ENCODE results near the gene C1QL4. TPM values are rescaled to one million over a fixed set of nuclear protein-coding genes. Genes with fewer than 3 reads are reported as not detected.

The C1QL4 gene
- total and polyA plus RNA-seq, 8 donors, result not detected

GRCh38 chr12:49295082-49295936, 41.7 kb downstream of the C1QL4 start, which contains the start of gene PRPH:
Gene PRPH (plus strand): TSS chr12:49295147. CDS start chr12:49295201, 54 bp downstream.
- DNase-seq, result peak in 1 of 2 donors; percentile 65
- TF ChIP-seq EP300 (IDR thresholded peaks at IDR 0.05) (no peak), POLR2AphosphoS5 (IDR thresholded peaks at IDR 0.05) (no peak), POLR2A (IDR thresholded peaks at IDR 0.05) (no peak)
- TF ChIP-seq, protein P1, sequence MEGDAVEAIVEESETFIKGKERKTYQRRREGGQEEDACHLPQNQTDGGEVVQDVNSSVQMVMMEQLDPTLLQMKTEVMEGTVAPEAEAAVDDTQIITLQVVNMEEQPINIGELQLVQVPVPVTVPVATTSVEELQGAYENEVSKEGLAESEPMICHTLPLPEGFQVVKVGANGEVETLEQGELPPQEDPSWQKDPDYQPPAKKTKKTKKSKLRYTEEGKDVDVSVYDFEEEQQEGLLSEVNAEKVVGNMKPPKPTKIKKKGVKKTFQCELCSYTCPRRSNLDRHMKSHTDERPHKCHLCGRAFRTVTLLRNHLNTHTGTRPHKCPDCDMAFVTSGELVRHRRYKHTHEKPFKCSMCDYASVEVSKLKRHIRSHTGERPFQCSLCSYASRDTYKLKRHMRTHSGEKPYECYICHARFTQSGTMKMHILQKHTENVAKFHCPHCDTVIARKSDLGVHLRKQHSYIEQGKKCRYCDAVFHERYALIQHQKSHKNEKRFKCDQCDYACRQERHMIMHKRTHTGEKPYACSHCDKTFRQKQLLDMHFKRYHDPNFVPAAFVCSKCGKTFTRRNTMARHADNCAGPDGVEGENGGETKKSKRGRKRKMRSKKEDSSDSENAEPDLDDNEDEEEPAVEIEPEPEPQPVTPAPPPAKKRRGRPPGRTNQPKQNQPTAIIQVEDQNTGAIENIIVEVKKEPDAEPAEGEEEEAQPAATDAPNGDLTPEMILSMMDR (IDR thresholded peaks at IDR 0.05), result no peak
- H3K4me1 ChIP-seq, result peaks cover 28 to 52% (median 44%) of the 10 kb centered on the region in 4 donors
- no peaks in the 10 kb centered on the region for H3K9me3 ChIP-seq
- peak within 1 kb of the TSS in 2 of 4 donors; percentile 14 to 32 for H3K4me3 ChIP-seq
- peaks cover 32 to 74% (median 46%) of the 10 kb centered on the region in 3 donors for H3K27me3 ChIP-seq
- no peaks in the 10 kb centered on the region for H3K36me3 ChIP-seq
- WGBS, 5 donors, result 7 to 29% (median 16%) methylated on average over 28 to 82 of the region's 82 CpGs
- H3K27ac ChIP-seq, result no peak within 1 kb of the TSS
- intact Hi-C loops (cut with DNase I; ENCODE audit: low total_unique reads), result no loop called here

GRCh38 chr12:49294804-49295081, 42.2 kb downstream of the C1QL4 start:
- H3K27ac ChIP-seq, result no peak overlapping the region
- peaks cover 32 to 69% (median 46%) of the 10 kb centered on the region in 3 donors for H3K27me3 ChIP-seq
- peak overlapping the region in 1 of 4 donors; percentile 32 for H3K4me3 ChIP-seq
- peak in 1 of 2 donors; percentile 44 for DNase-seq
- intact Hi-C loops (cut with DNase I; ENCODE audit: low total_unique reads), result no loop called here
- TF ChIP-seq POLR2A (IDR thresholded peaks at IDR 0.05) (no peak), EP300 (IDR thresholded peaks at IDR 0.05) (no peak), POLR2AphosphoS5 (IDR thresholded peaks at IDR 0.05) (no peak)
- TF ChIP-seq, protein P1 (IDR thresholded peaks at IDR 0.05), result no peak
- peaks cover 28 to 52% (median 44%) of the 10 kb centered on the region in 4 donors for H3K4me1 ChIP-seq
- H3K9me3 ChIP-seq, result no peaks in the 10 kb centered on the region
- H3K36me3 ChIP-seq, result no peaks in the 10 kb centered on the region
- WGBS, 5 donors, result 54 to 81% (median 70%) methylated on average over 4 to 5 of the region's 5 CpGs

- peaks cover 28 to 52% (median 44%) of the 10 kb centered on the region in 4 donors for H3K4me1 ChIP-seq
- H3K36me3 ChIP-seq, result no peaks in the 10 kb centered on the region
- intact Hi-C loops (cut with DNase I; ENCODE audit: low total_unique reads), result no loop called here
- H3K4me3 ChIP-seq, result no peak overlapping the region
- H3K9me3 ChIP-seq, result no peaks in the 10 kb centered on the region
- no peak overlapping the region for H3K27ac ChIP-seq
- WGBS, 5 donors, result 70 to 86% (median 78%) methylated on average over 8 of the region's 8 CpGs
- DNase-seq, result peak in 1 of 2 donors; percentile 45
- H3K27me3 ChIP-seq, result peaks cover 32 to 64% (median 46%) of the 10 kb centered on the region in 3 donors
- TF ChIP-seq, protein P1 (IDR thresholded peaks at IDR 0.05), result no peak
Measured at GRCh38 chr12:49294086-49294803, 42.7 kb downstream of the C1QL4 start.

DNA sequence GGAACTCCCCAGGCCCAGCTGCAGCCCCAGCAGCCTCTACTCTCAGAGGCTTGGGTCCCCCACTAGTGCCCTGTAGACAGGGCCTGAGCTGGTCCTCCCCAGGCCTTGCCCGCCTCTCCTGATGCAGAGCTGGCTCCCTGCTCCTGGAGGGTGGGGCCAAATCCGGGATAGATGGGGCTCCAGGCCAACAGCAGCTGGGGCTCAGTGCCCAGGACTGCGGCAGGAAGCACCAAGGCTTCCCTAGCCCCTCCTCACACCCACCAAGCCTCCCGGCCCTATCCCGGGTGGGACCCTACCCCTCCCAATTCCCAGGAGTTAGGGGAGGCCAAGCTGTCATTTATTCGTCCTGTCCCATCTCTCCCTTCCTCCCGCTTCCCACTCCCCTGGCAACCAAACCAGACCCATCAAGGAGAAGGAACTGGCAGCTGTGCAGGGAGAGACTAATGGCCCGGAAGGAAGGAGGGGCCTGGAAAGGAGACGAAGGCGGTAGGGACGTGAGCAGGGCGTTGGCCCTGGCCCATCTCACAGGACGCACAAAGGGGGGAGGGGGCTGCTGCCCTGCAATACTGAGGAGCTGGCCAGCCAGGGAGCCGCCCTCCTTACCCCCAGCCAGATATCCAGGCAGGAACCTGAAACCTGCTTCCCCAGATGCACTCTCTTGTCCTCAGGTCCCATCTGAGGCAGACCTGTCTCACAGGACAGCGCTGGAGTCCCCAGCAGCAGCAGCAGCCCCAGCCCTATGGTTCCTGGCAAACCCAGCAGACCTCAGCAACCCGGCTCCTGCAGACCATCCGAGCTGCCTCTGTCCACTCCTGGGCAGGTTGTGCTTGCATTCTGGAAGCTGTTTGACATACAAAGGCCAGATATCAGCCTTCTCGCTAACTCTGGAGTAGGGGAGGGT, 43.7 kb downstream of the C1QL4 start:
- Histone ChIP-seq H3K36me3 (no peaks in the 10 kb centered on the region), H3K27ac (peak overlapping the region in 3 of 5 donors; percentile 12 to 53 (median 49)), H3K9me3 (no peaks in the 10 kb centered on the region), H3K4me3 (peak overlapping the region in 1 of 4 donors; percentile 11), H3K4me1 (peaks cover 28 to 52% (median 44%) of the 10 kb centered on the region in 4 donors), H3K27me3 (peaks cover 31 to 54% (median 37%) of the 10 kb centered on the region in 3 donors)
- WGBS, 5 donors, result 15 to 21% (median 16%) methylated on average over 14 to 18 of the region's 18 CpGs
- DNase-seq, result peak; percentile 62 to 75
- TF ChIP-seq POLR2A (IDR thresholded peaks at IDR 0.05) (no peak), POLR2AphosphoS5 (IDR thresholded peaks at IDR 0.05) (no peak), EP300 (IDR thresholded peaks at IDR 0.05) (no peak)
- TF ChIP-seq, protein P1 (IDR thresholded peaks at IDR 0.05), result no peak
- intact Hi-C loops (cut with DNase I; ENCODE audit: low total_unique reads), result no loop called here
